ENCODE data around the gene TTR. TPM values are rescaled to one million over a fixed set of nuclear protein-coding genes. Genes with fewer than 3 reads are reported as not detected.

TTR gene
- 0.31 TPM for total RNA-seq

GRCh38 chr18:31591628-31592027, at the start of gene TTR:
Gene TTR (plus strand): TSS chr18:31591877. CDS start chr18:31591903, 26 bp downstream.
- DNase-seq, result no peak

- DNase-seq, result no peak
Observed at GRCh38 chr18:31546476-31546875, 45.2 kb upstream of the TTR start.

GRCh38 chr18:31548853-31549252, 42.8 kb upstream of the TTR start:
- no peak for DNase-seq

DNA sequence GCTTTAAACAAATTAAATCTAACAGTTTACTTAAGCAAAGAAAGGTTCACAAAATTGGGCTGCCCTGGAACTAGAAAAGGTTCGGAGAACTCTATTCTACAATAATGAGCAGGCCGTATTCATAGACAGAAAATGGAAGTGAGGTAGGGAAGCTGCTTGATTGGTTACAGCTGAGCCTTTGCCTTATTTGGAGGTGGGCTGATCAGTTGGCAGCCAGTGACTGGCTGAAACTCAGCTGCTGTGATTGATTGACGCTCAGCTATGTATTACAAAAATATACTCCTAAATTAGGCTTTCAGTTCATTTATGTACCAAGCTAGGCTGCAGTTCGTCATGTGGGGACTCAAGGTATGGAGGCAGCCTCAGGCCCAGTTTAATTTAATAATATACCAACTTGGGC, 42.3 kb upstream of the TTR start:
- no peak for DNase-seq

- DNase-seq, result no peak
Observed at GRCh38 chr18:31551883-31552282, 39.8 kb upstream of the TTR start.

DNA sequence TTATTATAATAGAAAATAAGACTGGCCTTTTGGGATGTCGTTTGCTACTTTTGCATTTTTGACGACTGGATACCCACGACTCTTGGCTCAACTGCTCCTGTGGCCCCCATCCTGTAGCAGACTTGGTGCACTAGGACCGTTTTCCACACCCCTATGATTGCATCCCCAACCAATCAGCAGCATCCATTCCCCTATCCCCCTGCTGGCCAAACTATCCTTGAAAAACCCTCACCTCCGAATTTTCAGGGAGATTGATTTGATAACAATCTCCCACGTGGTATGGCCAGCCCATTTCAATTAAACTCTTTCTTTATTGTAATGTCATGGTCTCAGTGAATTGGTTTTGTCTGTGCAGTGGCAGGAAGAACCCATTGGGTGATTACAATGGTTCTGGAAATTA, 37.9 kb upstream of the TTR start:
- DNase-seq, result no peak

GRCh38 chr18:31554776-31555175, 36.9 kb upstream of the TTR start:
- no peak for DNase-seq

DNA sequence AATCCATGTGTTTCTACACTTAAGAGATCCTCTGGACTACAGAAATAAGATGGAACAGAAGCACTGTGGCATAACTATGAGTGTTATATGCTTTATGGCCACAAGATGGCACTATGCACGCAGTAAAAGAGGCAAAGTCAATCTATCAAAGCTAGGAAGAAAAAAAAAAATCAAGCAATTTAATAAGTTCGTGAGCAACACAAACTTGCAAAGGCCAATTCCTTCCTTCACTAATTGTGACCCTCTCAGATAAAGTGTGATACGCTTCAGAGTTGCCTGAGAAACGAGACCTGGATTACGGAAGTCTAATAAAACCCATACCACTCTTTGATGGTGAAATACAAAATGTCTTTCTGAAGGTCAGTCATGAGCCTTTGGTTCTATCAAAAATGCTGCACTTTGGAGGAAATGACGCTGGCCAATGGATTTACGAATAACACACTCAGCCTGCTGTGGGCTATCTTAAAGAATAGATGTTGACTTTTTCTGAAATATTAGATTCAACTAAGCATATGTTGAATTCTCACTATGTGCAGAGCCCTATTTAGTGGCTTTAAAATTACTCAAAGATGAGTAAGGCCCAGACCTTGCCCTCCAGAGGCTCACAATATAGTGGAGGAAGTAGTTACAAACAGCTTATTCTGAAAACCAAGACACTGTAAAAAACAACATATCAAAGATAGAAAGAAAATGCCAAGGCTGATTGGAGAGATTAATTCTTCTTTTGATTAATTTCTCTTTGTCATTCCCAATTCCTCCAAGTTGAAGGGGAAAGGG, 35.5 kb upstream of the TTR start:
- peak; percentile 15 for DNase-seq

DNA sequence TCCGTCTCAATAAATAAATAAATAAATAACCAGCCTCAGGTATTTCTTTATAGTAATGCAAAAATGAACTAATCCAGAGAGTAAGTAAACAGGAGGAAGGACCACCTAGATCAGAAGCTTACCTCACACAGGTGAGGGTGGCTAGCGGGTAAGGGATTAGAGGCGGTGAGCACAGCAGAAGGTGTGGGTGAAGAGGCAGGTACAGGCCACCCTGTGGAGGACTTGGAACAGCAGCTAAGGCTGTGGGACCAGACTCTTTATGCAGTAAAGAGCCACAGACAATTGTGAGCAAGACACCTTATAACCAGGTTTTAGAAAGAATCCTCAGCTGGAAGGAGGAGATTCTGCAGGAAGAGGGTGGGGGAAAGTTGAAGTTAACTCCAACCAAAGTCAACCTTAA, 34.2 kb upstream of the TTR start:
- DNase-seq, result no peak

DNA sequence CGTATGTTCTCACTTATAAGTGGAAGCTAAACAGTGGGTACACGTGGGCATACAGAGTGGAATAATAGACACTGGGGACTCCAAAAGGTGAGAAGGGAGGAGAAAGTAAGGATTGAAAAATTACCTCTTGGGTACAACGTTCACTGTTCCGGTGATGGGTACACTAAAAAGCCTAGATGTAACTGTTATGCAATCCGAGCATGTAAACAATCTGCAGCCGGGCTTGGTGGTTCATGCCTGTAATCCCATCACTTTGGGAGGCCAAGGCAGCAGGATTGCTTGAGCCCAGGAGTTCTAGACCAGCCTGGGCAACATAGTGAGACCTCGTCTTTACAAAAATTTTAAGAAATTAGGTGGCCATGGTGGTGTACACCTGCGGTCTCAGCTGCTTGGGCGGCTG, 33.1 kb upstream of the TTR start:
- no peak for DNase-seq

- DNase-seq, result no peak
Observed at GRCh38 chr18:31562726-31563125, 29.0 kb upstream of the TTR start.

GRCh38 chr18:31563778-31564177, 27.9 kb upstream of the TTR start:
- DNase-seq, result no peak

GRCh38 chr18:31565345-31565744, 26.3 kb upstream of the TTR start:
- DNase-seq, result no peak

DNA sequence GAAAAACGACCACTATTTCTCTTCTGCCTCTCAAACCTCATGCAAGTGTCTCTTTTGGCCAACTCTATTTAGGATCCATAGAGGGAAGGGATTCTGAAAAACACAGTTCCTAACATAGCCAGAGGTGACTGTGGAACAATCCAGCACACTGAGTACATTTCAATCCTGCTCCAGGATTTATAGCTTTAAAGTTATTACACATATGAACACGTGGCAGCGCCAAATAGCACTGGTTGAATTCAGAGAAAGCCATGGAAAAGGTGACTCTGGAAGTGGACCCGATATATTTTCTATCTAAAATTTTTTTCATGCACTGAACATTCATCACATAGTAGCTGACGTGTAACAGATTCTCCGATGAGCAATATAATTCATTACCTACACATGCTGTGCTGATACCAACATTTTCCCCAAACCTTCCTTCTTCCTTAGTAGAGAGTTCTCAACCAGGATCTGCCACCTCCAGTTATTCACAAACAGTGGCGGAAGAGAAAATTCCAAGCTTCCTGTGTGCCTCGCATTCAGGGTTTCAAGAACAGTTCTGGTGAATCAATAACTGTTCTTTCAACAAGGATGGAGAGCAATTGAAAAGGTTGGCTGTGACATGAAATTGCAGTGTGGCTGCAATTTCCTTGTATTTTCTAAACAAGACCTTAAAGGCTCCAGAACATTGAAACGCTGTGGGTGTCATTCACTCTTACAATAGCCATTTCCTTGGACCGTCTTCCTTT, 25.7 kb upstream of the TTR start:
- DNase-seq, result no peak

DNA sequence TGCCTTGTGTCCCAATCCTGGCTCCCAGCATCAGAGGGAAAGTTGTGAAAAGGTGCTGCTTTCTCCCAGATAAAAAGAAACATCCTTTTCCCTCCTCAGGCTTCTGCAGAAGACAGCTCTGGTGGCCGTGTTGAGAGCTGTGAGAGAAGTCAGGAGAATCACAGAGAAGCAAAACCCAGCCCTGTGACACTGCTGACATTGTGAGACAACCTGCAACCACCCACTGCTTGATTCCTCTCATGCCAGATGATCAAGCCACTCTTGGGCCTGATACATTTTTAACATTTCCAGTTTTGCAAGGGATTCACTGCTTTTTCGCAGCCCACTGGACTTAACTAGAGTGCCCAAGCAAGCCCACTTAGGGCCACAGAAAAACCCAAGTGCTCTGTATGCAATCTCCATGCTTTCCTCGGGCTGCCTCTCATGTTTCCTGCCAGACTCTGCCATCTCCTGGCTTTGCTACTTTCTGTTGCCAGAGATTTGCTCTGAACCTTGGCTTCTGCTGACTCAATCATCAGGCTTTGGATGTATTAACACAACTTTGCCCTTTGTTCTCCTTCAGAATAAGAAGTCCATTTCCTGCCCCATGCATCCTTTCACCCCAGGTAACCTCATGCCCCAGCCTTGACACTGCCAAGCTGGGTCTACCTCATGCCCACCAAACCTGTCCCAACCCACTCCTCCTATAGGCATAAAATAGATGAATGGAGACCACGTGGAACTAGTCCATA, 24.9 kb upstream of the TTR start:
- DNase-seq, result no peak

- DNase-seq, result no peak
Observed at GRCh38 chr18:31572368-31572767, 19.3 kb upstream of the TTR start.

- no peak for DNase-seq
Observed at GRCh38 chr18:31573051-31573450, 18.6 kb upstream of the TTR start.

DNA sequence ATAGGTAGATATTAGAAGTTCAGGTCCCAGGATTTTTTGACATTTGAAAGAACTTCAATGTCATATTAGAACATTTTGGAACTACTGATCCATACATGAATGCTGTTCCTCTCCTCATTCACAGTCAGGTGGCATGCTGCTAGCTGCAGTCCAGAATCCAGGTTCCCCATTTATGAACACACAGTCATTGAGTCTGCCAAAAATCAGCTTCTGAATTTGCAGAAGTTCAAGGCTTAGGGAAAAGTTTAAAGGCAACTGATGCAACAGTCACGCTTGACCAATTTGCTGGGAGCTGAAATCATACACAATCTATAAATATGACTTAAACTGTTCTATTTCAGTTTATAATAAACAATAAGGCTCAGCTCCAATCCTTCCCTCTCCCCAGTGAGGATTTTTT, 17.3 kb upstream of the TTR start:
- DNase-seq, result no peak

- DNase-seq, result no peak
Observed at GRCh38 chr18:31575515-31576257, 16.0 kb upstream of the TTR start.

- DNase-seq, result no peak
Observed at GRCh38 chr18:31576670-31577069, 15.0 kb upstream of the TTR start.

- DNase-seq, result no peak
Observed at GRCh38 chr18:31577195-31577594, 14.5 kb upstream of the TTR start.

DNA sequence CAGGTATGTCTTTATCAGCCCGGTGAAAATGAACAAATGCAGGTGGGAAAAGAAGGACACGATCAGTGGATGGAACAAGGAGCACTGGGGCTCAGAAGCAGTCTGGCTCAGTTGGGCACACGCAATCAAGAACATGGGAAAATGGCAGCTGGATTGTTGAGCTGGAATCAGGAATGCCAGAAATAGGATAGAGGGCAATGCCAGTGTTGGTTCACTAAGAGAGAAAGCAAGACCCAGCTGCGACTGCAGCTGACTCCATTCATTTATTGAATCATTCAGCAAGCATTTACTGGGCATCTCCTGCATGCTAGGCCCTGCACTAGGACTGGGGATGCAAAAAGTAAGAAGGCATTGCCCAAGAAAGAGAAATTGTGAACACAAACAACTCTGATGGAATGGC, 13.6 kb upstream of the TTR start:
- no peak for DNase-seq

GRCh38 chr18:31579375-31579774, 12.3 kb upstream of the TTR start:
- DNase-seq, result no peak
